Measurements from ENCODE around the gene SH3BP5.

- TF ChIP-seq GATA2 (IDR thresholded peaks at IDR 0.05; ENCODE audit: low read depth, low read length) (no peak), GATA3 (IDR thresholded peaks at IDR 0.05; ENCODE audit: low read depth, low read length) (no peak)
Observed at GRCh38 chr3:15299036-15299435, 33.4 kb downstream of the SH3BP5 start.

All from SH-SY5Y (cell line).